HG02870 (cell line): ENCODE results near the gene WRAP53.

Experiments
- ATAC-seq: cut with Tn5 transposase; IDR thresholded peaks from one replicate; pipeline ENCODE4 v1.9.1; 2021; ENCODE audit warnings: mild to moderate bottlenecking, moderate library complexity; ENCODE audit not compliant: unreplicated experiment

Gene WRAP53

GRCh38 chr17:7707858-7708750, 19.8 kb downstream of the WRAP53 start:
- no peak for ATAC-seq

GRCh38 chr17:7709031-7709430, 20.8 kb downstream of the WRAP53 start:
- ATAC-seq: no peak

- ATAC-seq: no peak
These were observed 22.0 kb downstream of the WRAP53 start for GRCh38 chr17:7710301-7710700.

- no peak for ATAC-seq
These were observed 22.9 kb downstream of the WRAP53 start for GRCh38 chr17:7711051-7711755.

- ATAC-seq: no peak
These were observed 24.0 kb downstream of the WRAP53 start for GRCh38 chr17:7712111-7712771.

GRCh38 chr17:7713782-7714181, 25.5 kb downstream of the WRAP53 start:
- ATAC-seq: no peak

GRCh38 chr17:7714721-7715594, 26.7 kb downstream of the WRAP53 start:
- no peak for ATAC-seq

GRCh38 chr17:7715936-7716886, 27.9 kb downstream of the WRAP53 start:
- ATAC-seq: no peak

GRCh38 chr17:7716901-7717755, 28.9 kb downstream of the WRAP53 start, which contains the start of gene DNAH2:
DNAH2 (plus strand) TSS chr17:7717744; CDS start chr17:7719735, 1,991 bp downstream.
- no peak for ATAC-seq

- no peak for ATAC-seq
These were observed 29.6 kb downstream of the WRAP53 start for GRCh38 chr17:7717756-7718350.

GRCh38 chr17:7719661-7720060, 31.4 kb downstream of the WRAP53 start:
- no peak for ATAC-seq

GRCh38 chr17:7720125-7720524, 31.8 kb downstream of the WRAP53 start:
- no peak for ATAC-seq

- ATAC-seq: no peak
These were observed 33.3 kb downstream of the WRAP53 start for GRCh38 chr17:7721612-7722011.

- no peak for ATAC-seq
These were observed 39.6 kb downstream of the WRAP53 start for GRCh38 chr17:7727886-7728285.

GRCh38 chr17:7729816-7730215, 41.5 kb downstream of the WRAP53 start:
- ATAC-seq: no peak

- no peak for ATAC-seq
These were observed 44.8 kb downstream of the WRAP53 start for GRCh38 chr17:7732981-7733539.

GRCh38 chr17:7737601-7738000, 49.3 kb downstream of the WRAP53 start:
- ATAC-seq: no peak

GRCh38 chr17:7739746-7740145, 51.5 kb downstream of the WRAP53 start:
- ATAC-seq: no peak
